Stimulated activated CD8-positive, alpha-beta memory T cell treated with anti-CD3 and anti-CD28 coated beads, Interleukin-15, amount 100 ng/mL, for 4 hours (primary cell): Measurements from ENCODE around the gene KPNA3.
"Not testable (repeated sequence)": the region's sequence is repeated elsewhere in the genome, so short reads cannot be mapped to it uniquely, and the experiment has no call there.

Experiments
- DNase-seq, 2 donors: peaks; one replicate each; pipeline ENCODE4 v3.0.0-alpha.2; 2020; ENCODE audit warnings: low read depth in 2 of 2

Gene KPNA3

GRCh38 chr13:49746111-49746510, 46.4 kb downstream of the KPNA3 start:
- no peak for DNase-seq

- DNase-seq = no peak
Observed at GRCh38 chr13:49740870-49741269, 51.6 kb downstream of the KPNA3 start.

- DNase-seq = no peak
Observed at GRCh38 chr13:49739498-49740187, 52.8 kb downstream of the KPNA3 start.

- no peak for DNase-seq
Observed at GRCh38 chr13:49733181-49733951, 59.1 kb downstream of the KPNA3 start.

GRCh38 chr13:49731766-49732165, 60.7 kb downstream of the KPNA3 start:
- no peak for DNase-seq

GRCh38 chr13:49716615-49717014, 75.9 kb downstream of the KPNA3 start:
- no peak for DNase-seq

- no peak for DNase-seq
Observed at GRCh38 chr13:49714757-49715156, 77.7 kb downstream of the KPNA3 start.

- DNase-seq = no peak
Observed at GRCh38 chr13:49711218-49711863, 81.1 kb downstream of the KPNA3 start.

GRCh38 chr13:49704264-49704663, 88.2 kb downstream of the KPNA3 start:
- DNase-seq = not testable (repeated sequence)

GRCh38 chr13:49701491-49701890, 91.0 kb downstream of the KPNA3 start:
- no peak for DNase-seq

GRCh38 chr13:49697468-49697867, 95.0 kb downstream of the KPNA3 start:
- no peak for DNase-seq

- DNase-seq = no peak
Observed at GRCh38 chr13:49694446-49694845, 98.0 kb downstream of the KPNA3 start.

GRCh38 chr13:49693877-49694276, 98.6 kb downstream of the KPNA3 start:
- DNase-seq = no peak

GRCh38 chr13:49693191-49693733, 99.2 kb downstream of the KPNA3 start:
- DNase-seq = no peak

GRCh38 chr13:49690995-49691784, 101.3 kb downstream of the KPNA3 start, which contains the start of gene EBPL:
Gene EBPL, minus strand, starts transcription at chr13:49691486. Its CDS starts 62 bp downstream, at chr13:49691424.
- DNase-seq = peak; percentile 75 to 77

GRCh38 chr13:49690133-49690994, 102.1 kb downstream of the KPNA3 start:
- DNase-seq = no peak

GRCh38 chr13:49683489-49683888, 109.0 kb downstream of the KPNA3 start:
- DNase-seq = no peak

GRCh38 chr13:49681842-49682435, 110.5 kb downstream of the KPNA3 start:
- DNase-seq = no peak

GRCh38 chr13:49679246-49679645, 113.2 kb downstream of the KPNA3 start:
- DNase-seq = no peak
